HG02884 (cell line): ENCODE results near the gene ADARB1.

ENCODE experiments used
- ATAC-seq: cut with Tn5 transposase; IDR thresholded peaks from one replicate; pipeline ENCODE4 v1.9.1; 2021; ENCODE audit warnings: mild to moderate bottlenecking, moderate library complexity; ENCODE audit not compliant: unreplicated experiment

ADARB1 gene

GRCh38 chr21:45054227-45054926 is 20.0 kb upstream of the ADARB1 start:
- ATAC-seq: no peak

DNA sequence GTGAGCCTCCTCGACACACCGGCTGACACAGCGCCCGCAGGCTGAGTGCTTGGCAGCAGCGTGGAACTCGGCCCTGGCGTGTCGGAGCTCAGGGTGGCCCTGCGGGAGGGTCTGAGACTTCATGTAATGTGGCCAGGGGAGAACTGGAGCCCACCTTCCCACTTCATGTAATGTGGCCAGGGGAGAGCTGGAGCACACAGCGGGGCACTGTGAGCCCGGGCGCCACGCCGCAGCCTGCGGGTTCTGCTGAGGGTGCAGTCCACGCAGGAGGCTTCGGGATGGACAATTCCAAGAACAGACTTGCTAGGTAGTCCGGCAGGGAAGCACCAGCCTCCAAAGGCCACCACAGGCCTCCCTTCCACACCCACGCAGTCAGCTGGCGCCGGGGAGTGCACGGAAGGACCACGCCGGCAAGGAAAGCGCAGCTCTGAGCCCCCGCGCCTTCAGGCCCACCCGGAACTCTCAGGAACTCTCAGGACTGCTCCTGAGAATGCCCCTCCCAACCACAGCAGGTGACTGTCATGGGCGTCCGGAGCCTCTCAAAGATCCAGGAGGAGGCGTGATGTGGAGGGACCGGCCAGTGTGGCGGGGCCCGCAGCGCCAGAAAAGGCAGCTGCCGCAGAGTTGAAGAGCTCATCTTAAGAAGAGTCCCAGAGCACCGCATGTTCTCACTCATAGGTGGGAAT is 19.3 kb upstream of the ADARB1 start:
- ATAC-seq: no peak

DNA sequence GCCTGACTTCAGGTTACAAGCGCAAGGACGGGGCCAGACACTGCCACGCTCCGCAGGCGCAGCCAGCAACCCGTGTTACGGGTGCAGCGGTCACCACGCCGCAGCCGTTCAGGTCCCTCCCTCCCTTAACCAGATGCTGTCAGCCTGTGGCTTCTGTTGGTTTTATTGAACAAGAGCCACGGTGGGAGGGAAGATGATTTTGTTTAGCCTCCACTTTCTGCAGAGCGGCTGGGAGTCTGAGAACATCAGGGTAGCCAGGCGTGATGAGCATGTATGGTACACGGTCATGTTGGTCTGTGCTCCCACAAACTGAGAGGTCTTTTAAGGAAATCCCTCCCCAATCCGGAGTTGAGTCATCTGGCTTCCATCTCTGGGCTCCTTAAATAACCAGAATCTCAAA is 18.5 kb upstream of the ADARB1 start:
- ATAC-seq: no peak

DNA sequence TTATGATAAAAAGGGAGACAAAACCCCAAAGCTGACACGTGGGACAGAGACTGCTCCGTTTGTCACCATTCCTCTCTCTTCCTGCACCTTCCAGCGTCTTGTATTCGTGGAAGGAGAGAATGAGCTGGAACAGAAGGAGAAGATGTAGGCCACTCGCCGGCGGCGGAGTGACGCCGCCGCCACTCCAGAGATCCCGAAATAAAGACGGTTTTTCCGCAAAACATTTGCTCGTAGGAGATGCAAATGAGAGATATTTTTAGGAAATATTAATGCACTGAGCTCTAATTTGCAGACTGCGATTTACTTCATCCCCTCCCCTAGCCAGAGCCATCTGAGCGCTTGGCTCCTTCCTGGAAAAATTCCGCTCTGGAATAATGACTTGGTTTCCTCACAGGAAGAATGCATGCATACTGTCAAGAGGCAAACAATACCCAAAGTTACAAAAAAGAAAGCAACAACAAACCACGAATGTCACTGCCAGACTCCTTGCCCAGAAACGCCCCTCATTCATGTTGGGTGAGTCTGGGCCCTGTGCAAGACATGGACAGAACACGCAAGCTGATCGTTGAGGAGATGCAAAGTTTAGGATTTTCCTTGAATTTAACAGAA is 18.0 kb upstream of the ADARB1 start:
- no peak for ATAC-seq

GRCh38 chr21:45056917-45057560 is 17.3 kb upstream of the ADARB1 start:
- ATAC-seq: no peak

DNA sequence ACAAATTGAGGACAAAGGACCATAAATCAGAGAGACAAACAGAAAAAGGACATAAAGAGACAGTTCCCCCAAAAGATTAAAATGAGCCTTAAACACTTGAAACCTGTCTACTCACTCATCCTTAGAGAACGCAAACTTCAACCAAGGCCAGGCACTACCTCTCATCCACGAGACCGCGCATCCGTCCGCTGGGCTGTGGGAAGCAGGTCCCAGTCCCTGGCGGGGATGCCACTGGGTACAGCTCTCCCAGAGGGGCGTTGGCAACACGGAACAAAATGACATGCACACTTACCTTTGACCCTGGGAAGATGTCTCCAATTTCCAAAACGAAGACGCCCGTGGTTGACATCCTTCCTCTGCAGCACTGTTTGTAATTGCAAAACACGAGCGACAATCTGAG is 16.5 kb upstream of the ADARB1 start:
- ATAC-seq: no peak

- no peak for ATAC-seq
Observed at GRCh38 chr21:45059121-45059520, 15.3 kb upstream of the ADARB1 start.

DNA sequence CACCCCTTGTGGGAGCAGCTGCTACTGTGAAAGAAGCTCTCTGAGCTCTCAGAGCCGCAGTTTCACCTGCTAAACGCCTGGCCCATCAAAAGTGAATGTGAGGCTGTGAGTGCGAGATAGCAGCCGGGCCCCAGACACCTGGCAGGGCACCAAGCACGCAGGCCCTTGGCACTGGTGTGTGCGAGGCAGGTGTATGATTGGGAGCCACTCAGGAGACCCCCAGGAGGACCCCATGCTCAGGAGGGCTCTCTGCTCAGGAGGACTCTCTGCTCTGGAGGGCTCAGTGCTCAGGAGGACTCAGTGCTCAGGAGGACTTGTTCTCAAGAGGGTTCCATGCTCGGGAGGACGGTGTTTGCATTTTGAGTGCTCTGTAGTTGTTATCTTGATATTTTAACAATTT is 14.3 kb upstream of the ADARB1 start:
- no peak for ATAC-seq

DNA sequence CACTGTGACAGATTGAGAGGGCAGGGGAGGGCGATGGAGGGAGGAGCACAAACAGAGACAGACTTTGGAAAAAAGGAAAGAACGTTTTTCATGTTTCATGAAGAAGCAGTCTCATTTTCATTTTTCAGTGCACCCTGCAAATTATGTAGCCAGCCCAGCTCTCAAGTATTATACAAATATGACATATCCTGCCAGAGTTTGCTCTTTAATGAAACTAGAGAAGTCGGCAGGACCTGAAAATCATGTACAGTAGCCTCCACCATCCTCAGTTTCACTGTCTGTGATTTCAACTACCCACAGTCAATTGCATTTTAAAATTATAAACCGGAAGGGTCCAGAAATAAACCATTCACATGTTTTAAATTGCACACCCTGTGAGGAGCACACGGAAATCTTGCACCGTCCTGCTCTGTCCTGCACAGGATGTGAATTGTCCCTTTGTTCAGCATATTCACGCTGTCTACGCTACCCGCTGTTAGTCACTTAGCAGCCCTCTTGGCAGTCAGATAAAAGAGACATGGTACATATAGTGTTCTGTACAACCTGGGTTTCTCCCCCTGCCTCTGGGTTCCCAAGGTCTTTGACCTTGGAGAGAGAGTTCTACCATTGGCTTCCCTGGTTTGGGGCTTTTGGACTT is 13.6 kb upstream of the ADARB1 start:
- no peak for ATAC-seq

DNA sequence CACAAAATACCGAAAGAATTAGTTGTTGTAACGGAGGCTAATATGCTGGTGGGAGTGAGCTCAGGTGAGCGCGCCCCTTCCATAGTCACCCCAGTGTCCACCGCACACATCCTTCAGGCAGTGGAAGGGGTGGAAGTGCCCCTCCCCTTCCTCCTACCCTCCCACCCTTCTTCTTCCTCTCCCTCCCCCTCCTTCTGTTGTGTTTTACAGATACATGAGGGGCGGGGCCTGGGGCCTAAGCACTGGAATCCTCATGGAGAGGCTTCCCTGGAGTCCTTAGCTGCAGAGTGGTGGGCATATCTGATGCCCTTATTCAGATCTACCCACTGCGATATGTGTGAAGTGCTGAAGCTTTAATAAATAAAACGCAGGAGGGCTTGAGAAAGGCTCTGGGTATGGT is 10.3 kb upstream of the ADARB1 start:
- no peak for ATAC-seq

DNA sequence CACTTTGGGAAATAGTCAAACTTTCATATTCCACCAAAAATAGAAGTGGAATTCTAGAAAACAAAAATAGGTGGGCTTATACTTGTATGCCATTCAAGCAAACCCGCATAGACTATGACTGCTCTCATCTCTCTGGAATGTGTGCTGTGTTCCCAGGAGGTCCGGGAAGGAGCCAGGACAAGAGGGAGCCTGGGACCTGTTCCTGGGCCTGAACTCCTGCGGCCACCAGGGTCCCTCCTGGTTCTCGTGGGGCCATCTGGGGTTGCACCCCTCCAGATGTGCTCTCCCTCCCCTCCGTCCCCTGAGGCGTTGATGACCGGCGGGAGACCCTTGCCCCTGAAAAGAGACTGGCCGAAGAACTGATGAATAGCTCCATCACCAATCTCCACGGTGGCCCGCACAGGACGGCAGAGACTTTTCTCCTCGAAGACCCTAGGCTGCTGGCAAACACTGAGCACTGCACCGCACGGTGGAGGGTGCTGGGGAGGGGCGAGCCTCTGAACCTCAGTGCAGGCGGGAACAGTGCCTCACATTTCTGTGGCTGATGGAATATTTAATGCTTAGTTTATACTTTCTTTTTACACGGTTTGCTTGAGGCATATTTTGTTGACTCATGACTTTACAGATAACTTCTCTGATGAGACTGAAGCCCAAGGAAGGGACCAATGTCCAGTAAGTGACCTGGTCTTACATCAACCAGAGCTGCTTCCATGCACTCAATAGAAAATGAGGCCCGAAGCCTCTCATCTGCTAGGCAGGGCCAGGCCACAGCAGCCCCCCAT is 9.6 kb upstream of the ADARB1 start:
- no peak for ATAC-seq

- no peak for ATAC-seq
Observed at GRCh38 chr21:45067462-45068285, 6.7 kb upstream of the ADARB1 start.

GRCh38 chr21:45069085-45069484 is 5.3 kb upstream of the ADARB1 start:
- no peak for ATAC-seq

DNA sequence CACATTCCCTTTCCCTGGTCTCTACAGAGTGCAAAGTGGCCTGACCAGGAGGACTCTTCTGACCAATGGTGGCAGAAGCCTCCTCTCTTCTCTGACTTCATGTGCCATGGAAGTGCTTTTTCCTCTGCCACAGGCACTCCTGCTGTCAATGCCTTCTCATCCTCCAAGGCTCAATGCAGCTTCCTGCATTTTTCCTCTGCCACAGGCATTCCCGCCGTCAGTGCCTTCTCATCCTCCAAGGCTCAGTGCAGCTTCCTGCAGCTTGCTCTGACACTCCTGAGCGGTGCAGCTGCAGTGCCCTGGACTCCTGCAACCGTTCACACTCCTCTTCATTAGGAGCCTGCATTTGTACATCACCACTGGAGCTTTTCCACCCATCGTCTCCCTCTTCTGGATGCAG is 4.7 kb upstream of the ADARB1 start:
- ATAC-seq: no peak

DNA sequence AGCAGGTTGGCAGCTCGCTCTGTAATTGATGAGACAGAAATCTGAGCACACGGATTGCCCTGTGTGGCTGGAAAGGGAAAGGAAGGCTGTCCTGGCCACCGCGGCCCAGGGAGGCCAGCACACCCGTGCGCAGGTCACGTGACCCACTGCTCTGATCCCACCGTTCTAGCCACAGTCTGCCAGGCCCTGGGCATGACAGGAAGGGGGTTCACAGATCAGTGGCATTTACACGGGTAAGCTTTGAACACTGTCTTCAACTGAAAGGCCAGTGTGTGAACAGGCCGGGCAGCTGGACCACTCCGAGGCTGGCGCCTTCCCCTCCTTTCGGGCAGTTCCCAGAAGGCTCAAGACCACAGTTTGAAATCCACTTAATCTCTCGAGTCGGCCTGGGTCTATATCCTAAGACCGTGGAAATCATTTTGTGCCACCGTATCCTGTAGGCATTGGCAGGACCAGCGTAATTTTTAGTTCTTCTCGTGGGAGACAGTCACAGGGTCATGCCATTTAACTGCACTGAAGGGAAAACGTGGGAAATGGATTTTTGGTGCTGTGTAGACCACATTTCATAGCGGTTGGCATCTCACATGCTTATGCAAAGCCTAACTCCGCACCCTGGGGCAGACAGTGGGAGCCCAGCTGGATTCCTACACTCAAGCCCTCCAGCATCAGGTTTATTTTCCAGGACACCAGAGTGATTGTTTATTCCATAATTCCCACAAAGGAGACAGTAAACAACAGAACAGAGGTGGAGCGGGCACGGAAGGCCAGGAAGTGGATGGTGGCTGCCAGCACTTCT is 3.1 kb upstream of the ADARB1 start:
- no peak for ATAC-seq

- no peak for ATAC-seq
Observed at GRCh38 chr21:45071874-45072737, 2.3 kb upstream of the ADARB1 start.

DNA sequence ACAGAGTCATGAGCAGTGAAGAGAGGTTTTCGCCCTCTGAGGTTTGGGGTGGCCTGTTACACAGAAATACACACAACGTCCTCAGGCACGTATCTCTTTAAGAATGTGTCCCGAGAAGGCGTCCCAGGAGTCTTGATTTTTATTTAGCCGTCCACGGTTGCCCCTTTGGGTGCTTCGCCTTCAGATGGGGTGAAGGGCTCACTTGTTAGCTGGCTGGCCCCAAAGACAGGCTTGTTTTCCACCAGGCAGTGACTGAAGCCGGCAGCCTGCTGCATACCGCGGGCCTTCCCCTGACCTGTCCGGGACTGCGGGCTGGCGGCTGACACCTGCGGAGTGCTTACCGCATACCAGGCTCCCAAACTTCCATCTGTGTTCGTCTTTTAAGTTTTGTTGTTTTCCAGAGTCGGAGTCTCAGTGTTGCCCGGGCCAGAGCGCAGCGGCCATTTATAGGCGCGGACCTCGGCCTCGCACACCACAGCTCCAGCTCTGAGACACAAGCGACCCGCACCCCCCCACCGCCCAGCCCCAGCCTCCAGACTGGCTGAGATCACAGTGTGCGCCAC is 1.6 kb upstream of the ADARB1 start:
- no peak for ATAC-seq
